ENCODE measurements around the gene ARL8B.

Gene ARL8B

GRCh38 chr3:5205165-5205941 is 83.3 kb downstream of the ARL8B start:
- DNase-seq (ENCODE audit: low read depth in 2 of 2): no peak

DNA sequence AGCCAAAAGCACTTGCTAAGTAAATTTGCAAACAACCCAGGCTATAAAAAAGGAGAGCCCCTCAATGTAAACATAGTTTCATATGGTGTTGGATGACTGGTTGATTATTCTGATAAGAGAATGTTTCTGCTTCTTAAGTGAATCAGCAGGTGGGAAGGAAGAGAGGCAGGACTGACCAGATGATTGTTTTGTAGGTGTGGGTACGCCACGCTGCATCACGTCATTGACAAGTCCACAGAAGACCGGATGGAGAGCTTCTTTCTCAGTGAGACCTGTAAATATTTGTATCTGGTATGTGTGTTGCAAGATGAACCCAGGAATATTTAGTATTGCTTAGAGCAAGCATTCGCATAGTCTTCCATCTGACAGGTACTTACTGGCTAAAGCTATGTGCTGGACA is 88.8 kb downstream of the ARL8B start:
- no peak for DNase-seq (ENCODE audit: low read depth in 2 of 2)

GRCh38 chr3:5212628-5213573 is 90.8 kb downstream of the ARL8B start:
- DNase-seq (ENCODE audit: low read depth in 2 of 2): no peak

GRCh38 chr3:5213574-5213966 is 91.5 kb downstream of the ARL8B start:
- no peak for DNase-seq (ENCODE audit: low read depth in 2 of 2)

DNA sequence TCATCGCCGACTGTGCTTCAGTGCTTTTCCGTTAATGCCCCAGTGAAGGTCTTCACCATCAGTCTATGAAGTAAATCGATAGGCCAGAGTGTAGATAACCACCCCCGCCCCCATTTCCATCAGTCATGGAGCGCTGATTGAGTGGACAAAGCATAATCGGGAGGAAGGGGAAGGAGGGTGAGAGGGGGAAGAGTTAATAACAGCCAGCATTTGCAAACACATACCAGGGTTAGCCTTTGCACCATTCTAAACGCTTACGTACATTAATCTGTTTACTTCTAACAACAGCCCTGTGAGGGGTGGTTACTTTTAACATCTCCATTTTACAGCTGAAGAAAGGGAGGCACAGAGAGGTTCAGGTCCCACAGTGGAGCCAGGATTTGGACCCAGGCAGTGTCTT is 92.3 kb downstream of the ARL8B start:
- DNase-seq (ENCODE audit: low read depth in 2 of 2): no peak

DNA sequence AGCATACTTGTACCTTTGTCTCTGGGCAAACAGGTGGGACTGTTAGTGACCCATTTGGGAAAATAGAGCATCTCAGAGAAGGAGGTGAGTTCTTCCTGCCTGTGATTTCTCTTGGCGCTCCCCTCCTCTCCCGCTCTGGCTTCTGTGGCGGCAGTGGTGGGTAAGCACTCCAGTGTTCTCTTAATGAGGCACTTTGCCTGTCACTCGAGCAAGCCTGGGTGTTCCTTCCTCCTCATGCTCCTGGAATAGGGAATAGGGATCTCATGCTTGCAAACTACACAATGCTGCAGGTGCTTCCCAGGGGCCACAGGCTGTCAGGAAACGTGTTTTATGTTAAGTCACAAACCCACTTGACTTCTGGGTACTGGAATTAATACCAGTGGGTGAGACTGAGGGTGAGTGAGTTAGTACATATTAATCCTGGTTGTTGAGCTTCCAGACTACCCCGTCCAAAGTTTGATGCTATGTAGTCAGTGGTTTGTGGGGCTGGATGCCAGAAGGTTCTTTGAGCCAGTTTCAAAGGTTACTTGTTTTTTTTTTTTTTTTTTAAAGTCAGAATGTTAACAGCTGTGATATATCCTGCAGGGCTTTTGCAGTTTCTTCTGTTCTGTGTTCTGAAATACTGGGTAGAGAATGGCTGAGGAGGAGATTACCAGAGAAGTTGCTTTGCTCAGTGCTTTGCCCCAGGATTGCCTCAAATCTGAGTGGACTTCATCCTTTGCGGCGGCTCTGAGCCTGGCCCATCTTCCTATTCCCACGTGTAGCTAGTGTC is 95.9 kb downstream of the ARL8B start:
- DNase-seq (ENCODE audit: low read depth in 2 of 2): no peak

- no peak for DNase-seq (ENCODE audit: low read depth in 2 of 2)
These were observed 96.7 kb downstream of the ARL8B start for GRCh38 chr3:5218815-5219214.

DNA sequence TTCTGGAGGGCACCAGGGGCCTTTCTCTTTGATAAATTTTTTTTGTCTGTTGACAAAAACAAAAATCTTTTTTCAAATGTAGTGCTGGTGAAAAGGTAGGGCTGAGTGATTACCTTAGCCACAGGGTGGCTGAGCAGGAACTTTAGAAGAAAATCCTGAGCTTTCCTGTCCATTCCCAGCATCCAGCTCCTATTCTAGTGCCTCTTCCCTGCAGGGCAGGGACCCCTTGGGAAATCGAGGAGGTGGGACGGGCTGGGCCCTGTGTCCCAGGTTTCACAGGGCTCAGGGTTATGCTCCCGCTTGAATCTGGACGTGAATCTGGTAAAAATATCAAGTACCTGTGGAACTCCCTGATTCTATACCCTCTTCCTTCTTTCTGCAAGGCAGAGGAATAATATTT is 97.1 kb downstream of the ARL8B start:
- DNase-seq (ENCODE audit: low read depth in 2 of 2): no peak

- DNase-seq (ENCODE audit: low read depth in 2 of 2): no peak
These were observed 98.1 kb downstream of the ARL8B start for GRCh38 chr3:5220193-5220592.

GRCh38 chr3:5220667-5221431 is 98.8 kb downstream of the ARL8B start:
- no peak for DNase-seq (ENCODE audit: low read depth in 2 of 2)

DNA sequence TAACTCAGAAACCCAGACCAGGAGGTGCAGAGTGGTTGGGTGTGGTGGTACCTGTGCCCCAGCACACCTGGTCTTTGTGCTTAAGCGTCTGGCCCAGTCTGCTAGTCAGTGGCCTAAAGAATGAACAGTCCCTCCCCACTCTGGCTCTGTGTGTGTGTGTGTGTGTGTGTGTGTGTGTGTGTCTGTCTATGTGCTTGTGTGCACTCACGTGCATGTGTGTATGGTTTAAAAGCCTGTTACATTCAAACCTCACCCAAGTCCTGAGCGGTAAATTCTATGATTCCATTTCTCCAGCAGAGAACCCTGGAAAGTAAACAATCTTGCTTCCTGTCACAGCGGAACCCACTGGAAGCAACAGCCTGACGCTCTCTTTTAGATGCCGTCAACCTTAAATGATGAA is 99.6 kb downstream of the ARL8B start:
- DNase-seq (ENCODE audit: low read depth in 2 of 2): no peak

- no peak for DNase-seq (ENCODE audit: low read depth in 2 of 2)
These were observed 100.4 kb downstream of the ARL8B start for GRCh38 chr3:5222283-5223005.

GRCh38 chr3:5226783-5227182 is 104.7 kb downstream of the ARL8B start:
- no peak for DNase-seq (ENCODE audit: low read depth in 2 of 2)

DNA sequence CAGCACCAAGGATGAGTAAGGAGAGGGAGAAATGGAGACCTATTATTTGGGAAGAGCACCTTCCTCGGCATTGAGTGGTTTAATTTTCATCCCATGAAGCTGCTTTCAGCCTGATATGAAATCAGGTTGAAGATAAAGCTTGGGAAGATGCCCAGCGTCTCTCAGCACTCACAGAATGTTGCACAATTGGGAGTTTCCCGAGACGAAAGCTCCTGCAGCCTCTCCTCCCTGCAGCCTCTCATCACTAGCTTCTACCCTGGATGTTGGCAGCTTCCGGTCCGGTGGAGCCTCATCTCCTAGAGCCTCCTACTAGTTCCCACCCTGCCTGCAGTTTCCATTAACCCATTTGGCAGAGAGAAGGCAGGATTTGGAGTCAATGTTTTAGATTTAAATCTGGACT is 105.7 kb downstream of the ARL8B start:
- DNase-seq (ENCODE audit: low read depth in 2 of 2): no peak

DNA sequence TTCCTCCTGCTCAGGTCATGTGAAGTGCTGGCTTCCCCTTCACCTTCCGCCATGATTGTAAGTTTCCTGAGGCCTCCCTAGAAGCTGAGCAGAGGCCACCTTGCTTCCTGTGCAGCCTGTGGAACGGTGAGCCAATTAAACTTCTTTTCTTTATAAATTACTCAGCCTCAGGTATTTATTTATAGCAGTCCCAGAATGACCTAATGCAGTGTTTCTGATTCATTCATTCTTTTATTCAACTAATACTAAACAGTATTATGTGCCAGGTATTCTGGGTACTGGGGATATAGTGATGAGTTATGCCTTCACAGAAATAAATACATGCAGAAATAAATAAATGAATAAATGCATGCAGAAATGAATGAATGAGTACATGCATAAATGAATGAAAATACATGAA is 107.3 kb downstream of the ARL8B start:
- no peak for DNase-seq (ENCODE audit: low read depth in 2 of 2)

Measured in activated CD8-positive, alpha-beta memory T cell treated with anti-CD3 and anti-CD28 coated beads for 4 hours (primary cell).